Occipital lobe (tissue), 2 donors: ENCODE results near the gene TAS2R50. TPM values are rescaled to one million over a fixed set of nuclear protein-coding genes. Genes with fewer than 3 reads are reported as not detected.
"Not testable (repeated sequence)": the region's sequence is repeated elsewhere in the genome, so short reads cannot be mapped to it uniquely, and the experiment has no call there.

Source experiments
- DNase-seq: peaks from one replicate; lab custom pipeline; 2025; lab: John Stamatoyannopoulos, UW
- total RNA-seq: library from RNA; depleted of rRNA; stranded (reverse); fragments of >200 nt; gene quantifications from one replicate; pipeline ENCODE4 v1.2.3, GENCODE V29; 2014

TAS2R50 gene, protein sequence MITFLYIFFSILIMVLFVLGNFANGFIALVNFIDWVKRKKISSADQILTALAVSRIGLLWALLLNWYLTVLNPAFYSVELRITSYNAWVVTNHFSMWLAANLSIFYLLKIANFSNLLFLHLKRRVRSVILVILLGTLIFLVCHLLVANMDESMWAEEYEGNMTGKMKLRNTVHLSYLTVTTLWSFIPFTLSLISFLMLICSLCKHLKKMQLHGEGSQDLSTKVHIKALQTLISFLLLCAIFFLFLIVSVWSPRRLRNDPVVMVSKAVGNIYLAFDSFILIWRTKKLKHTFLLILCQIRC
- 12.6 TPM for total RNA-seq

DNA sequence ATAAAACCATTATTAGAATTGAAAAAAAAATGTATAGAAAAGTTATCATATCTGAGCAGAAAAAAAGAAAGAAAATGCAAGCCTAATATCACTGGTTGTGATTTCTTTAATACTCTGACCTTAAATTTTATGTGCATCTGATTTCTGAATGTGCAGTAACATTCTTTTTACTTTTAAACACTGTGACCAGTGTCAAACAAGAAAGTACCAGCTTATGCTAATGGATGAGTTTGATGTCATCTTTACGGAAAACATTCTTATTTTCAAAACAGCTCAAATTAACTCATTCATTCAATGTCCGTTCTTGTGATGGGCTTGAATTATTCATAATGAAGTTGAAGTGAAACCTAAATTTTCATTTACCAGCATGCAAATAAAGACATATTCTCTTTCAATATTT lies at the start of gene TAS2R50:
Gene TAS2R50 (minus strand): TSS at position 101 of the 400 bp plus-strand sequence. CDS start 52 bp downstream, at position 49.
- DNase-seq = no peak

DNA sequence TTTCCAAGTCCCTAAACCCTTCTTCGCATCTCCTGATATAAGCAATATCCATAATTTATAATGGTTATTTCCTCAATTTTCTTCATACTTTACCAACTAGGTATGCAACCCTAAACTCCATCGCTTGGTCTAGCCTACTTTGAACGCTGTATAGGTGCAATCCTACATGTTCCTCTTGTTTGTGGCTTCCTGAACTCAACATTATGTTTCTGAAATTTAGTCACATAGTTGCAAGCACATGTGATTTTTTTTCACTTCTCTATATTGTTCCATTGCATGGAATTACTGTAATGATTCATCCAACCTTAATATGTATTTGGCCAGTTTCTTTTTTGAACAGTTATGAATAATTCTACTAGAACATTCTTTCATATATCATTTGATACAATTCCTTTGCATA lies 47.2 kb upstream of the TAS2R50 start:
- not testable (repeated sequence) for DNase-seq

DNA sequence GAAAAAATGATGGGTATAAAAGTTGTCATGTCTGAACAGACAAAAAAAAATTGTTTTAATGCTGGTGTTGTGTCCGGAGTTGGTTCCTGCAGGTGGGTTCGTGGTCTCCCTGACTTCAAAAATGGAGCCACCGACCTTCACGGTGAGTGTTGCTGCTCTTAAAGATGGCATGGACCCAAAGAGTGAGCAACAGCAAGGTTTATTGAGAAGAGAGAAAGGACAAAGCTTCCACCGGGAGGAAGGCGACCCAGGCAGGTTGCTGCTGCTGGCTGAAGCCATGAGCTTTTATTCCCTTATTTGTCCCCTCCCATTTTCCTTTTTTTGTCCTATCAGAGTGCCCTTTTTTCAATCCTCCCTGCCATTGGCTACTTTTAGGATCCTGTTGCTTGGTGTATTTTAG lies 44.6 kb upstream of the TAS2R50 start, which contains the start of gene TAS2R31:
Gene TAS2R31 (minus strand): TSS at position 101 of the 400 bp plus-strand sequence. CDS start 72 bp downstream, at position 29.
- DNase-seq = no peak

DNA sequence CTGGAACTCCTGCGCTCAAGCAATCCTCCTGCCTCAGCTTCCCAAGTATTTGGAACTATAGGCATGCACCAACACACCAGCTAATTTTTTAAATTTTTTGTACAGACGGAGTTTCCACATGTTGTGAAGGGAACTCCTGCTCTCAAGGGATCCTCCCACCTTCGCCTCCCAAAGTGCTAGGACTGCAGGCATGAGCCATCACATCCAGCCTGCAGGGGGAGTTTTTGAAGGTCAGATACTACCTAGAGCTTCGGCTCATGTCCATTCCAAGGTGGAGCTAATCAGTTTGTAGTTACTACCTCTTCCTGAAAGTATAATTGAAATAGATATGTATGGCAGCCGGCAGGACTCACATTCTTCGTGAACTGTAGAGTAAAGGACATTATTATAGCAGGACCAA lies 39.4 kb upstream of the TAS2R50 start:
- no peak for DNase-seq

DNA sequence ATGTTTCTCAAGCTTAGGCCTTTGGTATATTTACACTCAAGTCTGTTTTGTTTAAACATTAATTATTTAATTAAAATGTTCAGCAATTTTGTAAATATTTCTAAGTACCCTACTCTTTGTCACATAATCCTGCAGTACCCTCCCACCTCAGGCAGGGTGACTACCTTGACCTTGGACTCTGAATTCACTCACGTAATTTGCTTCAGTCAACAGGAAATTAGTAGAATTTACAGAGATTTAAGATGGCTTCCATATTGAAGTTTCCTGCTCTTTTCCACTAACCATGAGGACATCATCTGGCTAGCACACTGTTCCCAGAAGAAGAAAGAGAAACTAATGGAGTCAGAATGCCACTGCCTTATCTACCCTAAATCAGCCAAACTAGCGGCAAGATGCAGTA lies 36.7 kb upstream of the TAS2R50 start:
- no peak for DNase-seq

DNA sequence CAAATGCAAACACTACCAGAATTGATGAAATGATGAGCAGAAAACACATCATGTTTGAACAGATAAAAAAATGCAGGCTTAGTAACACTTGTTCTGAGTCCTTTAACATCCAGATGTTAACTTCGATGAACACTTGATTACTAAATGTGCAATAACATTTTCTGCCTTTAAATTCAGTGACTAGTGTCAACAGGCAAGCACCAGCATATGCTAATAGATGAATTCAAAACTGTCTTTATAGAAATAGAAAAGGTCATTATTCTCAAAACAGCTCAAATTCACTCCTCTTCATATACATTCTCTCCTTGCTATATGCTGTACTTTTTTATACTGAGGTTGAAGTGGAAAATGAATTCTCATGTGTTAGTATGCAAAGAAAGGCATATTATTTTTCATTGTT lies 35.8 kb upstream of the TAS2R50 start, which contains the start of gene TAS2R19:
Gene TAS2R19 (minus strand): TSS at position 101 of the 400 bp plus-strand sequence. CDS start 49 bp downstream, at position 52.
- DNase-seq = no peak

DNA sequence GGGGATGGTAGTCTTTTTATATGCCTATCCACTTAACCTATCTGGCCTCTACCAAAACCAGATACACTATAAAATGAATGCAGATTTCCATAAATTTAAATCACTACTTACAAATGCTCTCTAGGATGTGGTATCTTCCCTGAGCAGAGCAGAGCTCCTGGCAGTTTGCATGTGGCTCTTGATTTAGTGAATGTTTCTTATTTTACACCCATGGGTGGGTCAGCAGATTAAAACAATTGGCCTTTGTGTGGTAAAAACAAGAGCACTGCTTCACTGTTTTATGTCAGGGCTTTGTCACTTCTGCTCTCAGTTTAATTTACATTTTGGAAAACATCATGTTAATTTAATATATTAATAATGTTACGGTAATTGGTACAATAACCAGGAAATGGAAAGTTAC lies 30.2 kb upstream of the TAS2R50 start:
- no peak for DNase-seq

DNA sequence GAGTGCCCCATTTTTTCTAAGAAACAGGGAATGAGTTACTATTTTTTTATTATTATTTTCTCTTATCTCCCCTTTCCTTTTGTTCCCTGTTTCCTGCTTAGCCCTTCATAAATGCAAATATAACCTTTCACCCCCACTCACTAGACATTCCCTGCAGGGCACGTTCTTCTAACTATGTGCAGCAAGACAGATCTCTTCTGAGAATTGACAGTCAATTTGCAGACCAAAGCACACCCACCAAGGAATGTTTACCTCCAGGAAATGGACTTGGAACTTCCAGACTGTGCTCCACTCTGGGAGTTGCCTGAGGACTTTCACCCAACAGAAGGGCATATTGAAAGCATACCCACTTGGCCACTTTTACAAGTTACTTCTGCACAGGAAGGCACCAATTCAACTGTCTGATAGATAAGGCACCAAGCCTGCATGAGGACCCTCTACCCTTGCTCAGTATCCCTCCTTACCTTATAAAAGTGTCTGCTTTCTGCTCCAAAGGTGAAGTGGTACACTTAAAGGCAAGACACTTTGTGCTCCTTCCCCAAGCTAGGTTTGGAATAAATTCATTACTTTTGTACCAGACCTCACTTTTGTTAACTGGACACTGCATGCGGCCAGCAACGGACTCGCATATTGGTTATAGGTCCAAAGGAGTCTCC lies 29.2 kb upstream of the TAS2R50 start:
- no peak for DNase-seq

DNA sequence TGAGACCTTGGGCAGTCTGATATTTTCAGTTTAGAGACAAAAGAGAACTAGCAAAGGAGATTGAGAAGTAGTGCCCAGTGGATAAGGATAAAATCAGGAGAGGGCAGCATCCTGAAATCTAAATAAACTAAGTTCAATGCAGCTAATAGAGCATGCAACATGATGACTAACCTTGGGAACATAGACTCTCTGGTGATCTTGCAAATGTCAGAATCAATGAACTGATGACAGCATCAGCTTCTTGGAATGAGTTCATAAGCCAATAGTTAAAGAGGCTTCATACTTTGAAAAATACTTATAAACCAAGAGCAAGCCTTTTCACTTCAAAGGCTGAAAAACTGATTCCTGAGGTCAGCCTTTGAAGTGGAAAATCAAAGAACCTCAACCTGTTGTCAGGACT lies 27.5 kb upstream of the TAS2R50 start:
- DNase-seq = no peak

DNA sequence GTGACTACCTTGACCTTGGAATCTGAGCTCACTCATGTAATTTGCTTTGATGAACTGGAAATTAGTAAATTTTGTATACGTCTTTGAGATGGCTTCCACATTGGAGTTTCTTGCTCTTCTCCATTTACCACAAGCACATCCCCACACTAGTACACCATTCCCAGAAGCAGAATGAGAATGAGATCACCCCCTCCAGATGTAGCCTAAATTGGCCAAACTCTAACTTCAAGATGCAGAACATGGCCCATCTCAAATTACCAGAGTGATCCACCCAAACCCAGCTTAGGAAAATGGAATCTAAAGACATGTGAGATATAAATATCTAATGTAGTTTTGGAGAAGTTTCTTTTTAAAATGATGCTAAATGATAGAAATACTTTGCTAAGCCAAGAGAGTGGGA lies 20.9 kb upstream of the TAS2R50 start:
- DNase-seq = no peak

DNA sequence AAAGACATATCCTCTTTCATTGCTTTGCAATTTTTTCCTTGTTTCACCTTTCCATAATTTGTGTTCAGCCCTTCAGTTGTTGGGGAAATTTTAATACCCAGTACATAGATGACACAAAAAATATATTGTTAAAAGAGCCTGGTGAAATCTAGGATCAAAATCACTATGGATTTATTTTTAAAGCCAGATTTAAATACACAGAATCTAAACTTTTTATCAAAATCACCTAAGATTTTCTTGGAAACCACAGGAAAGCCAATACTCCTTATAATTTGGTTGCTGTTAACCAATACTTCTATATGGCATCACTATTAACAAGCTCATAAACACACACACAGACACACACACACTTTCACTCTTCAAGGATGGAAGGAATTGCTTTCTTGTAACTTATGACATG lies 11.5 kb upstream of the TAS2R50 start, which contains the start of gene TAS2R20:
Gene TAS2R20 (minus strand): TSS at position 101 of the 400 bp plus-strand sequence. CDS start 429 bp downstream, outside the sequence.
- DNase-seq = no peak

DNA sequence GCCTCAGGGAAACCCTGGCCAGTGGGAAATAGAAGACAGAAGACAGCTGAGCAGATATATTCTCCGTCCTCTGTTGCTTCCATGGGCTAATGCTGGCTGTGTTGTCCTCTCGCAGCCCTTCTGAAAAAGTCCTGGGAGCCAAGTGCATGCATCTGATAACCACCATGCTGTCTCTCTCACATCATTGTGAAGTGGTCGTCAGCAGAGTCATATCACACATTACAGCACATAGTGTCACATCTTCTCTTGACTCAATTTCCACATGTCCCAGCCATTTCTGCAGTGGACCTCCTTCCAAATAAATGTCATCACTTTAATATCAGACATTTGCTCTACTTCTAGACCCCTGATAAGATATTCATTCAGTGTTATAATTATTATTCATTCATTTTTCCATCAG lies 7.6 kb upstream of the TAS2R50 start:
- DNase-seq = no peak

DNA sequence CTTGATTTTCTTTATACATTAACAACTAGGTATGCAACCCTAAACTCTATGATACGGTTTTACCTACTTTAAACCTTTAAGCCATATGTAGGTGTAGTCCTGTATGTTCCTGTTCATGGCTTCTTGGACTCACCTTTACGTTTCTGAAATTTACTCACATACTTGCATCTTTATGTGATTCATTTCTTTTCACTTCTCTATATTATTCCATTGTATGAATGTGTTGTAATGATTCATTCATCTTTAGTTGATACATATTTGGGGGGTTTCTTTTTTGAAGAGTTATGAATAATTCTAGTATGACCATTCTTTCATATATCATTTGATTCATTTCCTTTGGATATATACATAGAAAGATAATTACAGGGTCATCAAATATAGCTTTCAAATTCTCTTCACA lies 2.4 kb upstream of the TAS2R50 start:
- DNase-seq = no peak

DNA sequence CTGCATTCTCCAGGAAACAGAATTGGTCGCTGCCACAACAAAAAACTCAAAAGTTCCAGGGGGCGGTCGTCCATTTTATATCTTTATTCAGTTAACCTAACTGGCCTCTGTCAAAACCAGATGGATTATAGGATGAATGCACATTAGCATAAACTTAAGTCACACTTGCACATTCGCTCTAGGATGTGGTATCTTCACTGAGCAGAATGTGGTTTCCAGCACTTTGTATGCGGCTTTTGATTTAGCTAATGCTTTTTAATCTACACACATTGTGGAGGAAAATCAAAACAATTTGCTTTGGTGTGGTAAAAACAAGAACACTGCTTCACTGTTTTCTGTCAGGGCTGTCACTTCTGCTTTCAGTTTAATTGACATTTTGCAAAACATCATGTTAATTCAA lies 4.5 kb downstream of the TAS2R50 start:
- DNase-seq = no peak

DNA sequence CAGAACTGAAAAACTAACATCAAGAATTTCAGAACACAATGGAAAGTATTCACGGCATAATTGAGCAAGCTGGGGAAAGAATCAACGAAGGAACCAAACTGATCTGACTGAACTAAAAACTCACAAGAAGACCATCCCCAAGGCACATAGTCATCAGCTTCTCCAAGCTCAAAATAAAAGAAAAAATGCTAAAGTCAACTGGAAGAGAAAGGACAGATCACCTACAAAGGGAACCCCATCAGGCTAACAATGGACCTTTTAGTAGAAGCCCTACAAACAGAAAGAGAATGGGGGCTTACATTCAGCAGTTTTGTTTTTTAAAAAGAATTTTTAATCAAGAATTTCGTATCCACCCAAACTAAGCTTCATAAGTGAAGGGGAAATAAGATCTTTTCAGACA lies 11.7 kb downstream of the TAS2R50 start:
- DNase-seq = no peak

DNA sequence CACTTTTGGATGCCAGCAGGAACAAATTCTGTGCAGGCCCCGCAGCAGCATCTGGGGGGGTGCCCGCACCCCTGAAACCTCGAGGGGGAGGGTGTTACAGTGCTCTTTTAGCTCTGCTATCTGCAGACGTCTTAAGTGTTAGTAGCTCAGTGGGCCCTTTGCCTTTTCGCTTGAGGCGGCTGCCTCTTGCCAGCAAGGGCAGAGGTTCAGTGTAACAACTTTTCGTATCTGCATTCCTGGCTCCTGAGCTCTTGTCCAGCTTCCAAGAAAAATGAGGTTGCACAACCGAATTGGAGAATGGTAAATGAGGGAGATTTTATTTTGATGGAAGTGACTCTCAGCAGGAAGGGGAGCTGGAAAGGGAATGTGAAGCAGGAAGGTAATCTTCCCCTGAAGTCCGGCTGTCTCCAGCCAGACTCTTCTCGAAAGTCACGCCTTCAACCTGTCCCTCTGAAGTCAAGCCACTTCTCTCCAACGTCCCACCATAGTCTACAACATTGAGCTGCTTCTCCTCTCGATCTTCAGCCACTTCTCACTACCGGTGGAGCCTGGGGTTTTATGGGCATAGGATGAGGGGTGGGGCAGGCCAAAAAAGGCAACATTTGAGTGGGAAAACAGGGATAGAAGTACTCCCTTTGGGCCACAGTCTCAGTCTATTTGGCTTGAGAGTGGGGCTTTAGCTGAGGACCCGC lies 17.8 kb downstream of the TAS2R50 start:
- DNase-seq = no peak

DNA sequence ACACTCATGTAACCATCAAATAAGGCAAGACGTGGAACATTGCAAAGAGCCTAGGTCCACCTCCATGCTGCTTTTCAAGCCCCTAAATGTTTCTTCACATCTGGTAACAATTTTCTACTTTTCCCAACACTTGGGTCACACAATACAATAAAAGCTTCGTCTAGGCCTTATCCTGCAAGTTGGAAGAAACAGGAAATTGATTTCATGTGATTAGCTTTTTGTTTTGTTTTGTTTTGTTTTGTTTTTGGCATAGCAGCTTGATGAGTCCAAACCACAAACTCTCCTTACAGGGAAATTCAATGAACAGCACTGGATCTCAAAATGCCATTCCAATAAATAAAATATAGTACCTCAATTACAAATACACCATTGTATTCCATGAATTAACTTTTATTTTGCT lies 19.3 kb downstream of the TAS2R50 start:
- no peak for DNase-seq

DNA sequence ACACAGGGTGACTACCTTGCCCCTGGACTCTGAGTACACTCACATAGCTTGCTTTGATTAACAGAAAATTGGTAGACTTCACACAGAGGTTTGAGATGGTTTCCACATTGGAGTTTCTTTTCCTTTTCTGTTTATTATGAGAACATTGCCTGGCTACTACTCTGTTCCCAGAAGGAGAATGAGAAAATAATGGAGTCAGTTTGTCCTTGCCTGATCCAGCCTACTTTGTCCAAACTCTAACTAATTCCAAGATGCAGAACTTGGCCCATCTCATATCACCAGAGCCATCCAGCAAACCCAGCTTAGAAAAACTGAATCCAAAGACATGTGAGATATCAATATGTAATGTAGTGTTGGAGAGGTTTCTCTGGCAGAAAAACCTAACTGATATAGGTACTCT lies 20.4 kb downstream of the TAS2R50 start:
- DNase-seq = no peak

DNA sequence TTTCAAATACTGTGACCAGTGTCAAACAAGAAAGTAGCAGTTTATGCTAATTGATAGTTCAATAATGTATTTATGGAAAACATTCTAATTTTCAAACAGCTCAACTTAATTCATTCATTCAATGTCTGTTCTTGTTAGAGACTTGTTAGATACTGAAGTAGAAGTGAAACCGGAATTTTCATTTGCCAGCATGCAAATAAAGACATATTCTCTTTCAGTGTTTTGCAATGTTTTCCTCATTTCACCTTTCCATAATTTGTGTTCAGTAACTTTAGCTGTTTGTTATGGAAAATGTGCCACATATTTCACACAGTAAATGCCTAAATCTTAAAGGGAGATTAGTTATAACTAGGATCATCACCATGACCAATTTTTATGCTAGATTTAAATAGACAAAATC lies 21.2 kb downstream of the TAS2R50 start:
- no peak for DNase-seq

DNA sequence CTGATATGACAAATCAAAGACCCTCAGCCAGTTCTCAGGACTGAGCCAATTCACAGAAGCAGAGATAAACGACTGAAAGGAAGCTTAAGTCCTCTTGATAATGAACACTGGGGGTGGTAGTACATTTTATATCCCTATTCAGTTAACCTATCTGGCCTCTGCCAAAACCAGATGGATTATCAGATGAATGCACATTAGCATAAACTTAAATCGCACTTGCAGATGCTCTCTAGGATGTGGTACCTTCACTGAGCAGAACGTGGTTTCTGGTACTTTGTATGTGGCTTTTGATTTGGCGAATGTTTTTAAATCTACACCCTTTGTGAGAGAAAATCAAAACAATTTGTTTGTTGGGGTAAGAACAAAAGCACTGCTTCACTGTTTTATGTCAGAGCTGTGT lies 26.5 kb downstream of the TAS2R50 start:
- DNase-seq = no peak

DNA sequence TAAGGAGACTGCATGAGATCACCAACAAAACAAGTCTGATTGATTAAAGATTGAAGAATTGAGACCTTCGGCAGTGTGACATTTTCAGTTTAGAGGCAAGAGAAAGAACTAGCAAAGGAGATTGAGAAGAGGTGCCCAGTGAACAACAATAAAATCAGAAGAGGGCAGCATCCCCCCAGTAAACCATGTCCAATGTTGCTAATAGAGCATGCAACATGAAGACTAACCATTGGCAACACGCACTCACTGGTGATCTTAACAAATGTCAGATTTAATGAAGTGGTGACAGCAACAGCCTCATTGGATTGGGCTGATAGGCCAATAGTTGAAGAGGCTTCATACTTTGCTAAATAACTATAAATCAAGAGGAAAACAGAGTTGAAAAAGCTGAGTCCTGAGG lies 26.9 kb downstream of the TAS2R50 start:
- DNase-seq = no peak

DNA sequence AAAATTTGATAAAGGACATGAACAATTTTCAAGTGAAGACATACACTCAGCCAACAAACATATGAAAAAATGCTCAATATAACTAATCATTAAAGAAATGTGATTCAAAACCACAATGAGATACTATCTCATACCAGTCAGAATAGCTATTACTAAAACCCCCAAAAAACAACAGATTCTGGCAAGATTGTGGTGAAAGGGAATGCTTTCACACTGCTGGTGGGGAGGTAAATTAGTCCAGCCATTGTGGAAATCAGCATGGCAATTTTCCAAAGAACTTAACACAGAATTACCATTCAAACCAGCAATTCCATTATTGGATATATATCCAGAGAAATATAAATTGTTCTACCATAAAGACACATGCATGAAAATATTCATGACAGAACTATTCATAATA lies 29.0 kb downstream of the TAS2R50 start:
- no peak for DNase-seq
